ENCODE data around the gene TAAR1.
"Not testable (repeated sequence)": the region's sequence is repeated elsewhere in the genome, so short reads cannot be mapped to it uniquely, and the experiment has no call there.

The TAAR1 gene, protein sequence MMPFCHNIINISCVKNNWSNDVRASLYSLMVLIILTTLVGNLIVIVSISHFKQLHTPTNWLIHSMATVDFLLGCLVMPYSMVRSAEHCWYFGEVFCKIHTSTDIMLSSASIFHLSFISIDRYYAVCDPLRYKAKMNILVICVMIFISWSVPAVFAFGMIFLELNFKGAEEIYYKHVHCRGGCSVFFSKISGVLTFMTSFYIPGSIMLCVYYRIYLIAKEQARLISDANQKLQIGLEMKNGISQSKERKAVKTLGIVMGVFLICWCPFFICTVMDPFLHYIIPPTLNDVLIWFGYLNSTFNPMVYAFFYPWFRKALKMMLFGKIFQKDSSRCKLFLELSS

DNA sequence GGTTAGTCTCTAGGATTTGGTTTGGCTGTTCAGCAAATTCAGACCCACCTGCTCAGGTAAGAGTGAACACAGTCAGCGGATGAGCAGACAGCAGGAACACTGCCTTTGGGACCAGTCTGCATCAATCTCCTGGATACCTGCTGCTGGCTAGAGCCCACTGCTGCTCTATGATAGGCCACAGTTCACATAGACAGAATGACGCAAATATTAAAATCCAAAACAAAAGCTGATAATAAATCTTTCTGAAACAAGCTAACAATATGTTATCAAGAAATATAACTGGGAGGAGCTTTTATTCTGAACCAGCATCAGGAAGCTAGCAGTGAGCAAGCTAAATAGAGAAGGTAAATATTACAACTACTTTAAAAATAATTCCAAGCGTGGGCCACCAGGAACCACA, at the start of gene TAAR1:
TAAR1 (minus strand) TSS at position 101 of the 400 bp plus-strand sequence. CDS start 13,179 bp downstream, outside the sequence.
- no peak for DNase-seq

DNA sequence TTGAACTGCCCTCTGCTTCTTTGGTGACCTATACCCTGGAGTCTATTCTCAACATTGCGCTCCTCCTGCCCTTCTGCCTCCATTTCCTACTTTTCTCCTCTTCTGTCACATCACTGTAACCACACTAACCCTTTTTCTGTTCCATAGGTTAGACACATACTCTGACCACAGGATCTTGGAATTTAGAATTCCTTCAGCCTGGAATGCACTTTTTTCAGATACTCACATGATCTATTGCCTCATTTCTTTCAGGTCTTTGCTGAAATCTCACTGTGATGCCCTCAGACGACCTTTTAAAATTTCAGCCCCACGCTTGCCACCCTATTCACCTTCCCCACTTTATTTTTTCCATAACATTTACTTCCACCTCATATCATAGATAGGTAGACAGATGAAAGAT, 49.8 kb upstream of the TAAR1 start:
- DNase-seq: no peak

DNA sequence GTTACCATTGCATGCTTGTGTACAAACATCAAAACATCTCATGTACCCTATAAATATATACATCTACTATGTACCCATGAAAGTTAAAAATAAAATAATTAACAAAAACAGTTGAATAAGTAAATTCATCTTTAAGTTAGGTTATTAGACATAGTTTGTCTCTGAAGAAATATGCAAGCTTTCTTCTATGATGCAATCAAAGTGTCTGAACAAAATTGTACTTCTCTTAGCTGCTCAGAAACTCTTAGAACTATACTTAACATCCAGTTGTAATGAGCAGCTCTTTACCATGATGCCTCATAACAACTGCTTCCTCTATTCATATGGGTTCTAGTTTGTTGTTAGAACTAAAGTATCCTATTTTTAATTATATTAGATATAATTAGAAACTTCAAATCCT, 49.0 kb upstream of the TAAR1 start:
- no peak for DNase-seq

DNA sequence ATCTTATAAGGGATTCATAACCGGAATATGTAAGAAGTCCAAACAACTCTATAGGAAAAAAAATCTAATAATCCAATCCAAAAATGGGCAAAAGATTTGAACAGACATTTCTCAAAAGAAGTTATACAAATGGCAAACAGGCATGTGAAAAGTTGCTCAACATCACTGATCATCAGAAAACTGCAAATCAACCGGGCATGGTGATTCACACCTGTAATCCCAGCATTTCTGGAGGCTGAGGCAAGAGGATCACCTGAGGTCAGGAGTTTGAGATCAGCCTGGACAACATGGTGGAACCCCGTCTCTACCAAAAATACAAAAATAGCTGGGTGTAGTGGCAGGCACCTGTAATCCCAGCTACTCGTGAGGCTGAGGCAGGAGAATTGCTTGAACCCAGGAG, 47.8 kb upstream of the TAAR1 start:
- DNase-seq: not testable (repeated sequence)

DNA sequence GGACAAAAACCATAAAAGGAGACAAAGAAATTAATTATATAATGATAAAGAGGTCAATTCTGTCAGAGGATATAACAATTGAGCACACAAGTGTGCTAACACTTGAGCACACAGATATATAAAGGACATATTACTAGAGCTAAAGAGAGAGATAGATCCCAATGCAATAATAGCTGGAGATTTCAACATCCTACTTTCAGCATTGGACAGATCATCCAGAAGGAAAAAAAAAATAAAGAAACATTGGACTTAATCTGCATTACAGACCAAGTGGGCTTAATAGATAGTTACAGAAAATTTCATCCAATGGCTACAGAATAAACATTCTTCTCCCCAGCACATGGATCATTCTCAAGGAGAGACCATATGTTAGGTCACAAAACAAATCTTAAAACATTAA, 45.0 kb upstream of the TAAR1 start:
- no peak for DNase-seq

DNA sequence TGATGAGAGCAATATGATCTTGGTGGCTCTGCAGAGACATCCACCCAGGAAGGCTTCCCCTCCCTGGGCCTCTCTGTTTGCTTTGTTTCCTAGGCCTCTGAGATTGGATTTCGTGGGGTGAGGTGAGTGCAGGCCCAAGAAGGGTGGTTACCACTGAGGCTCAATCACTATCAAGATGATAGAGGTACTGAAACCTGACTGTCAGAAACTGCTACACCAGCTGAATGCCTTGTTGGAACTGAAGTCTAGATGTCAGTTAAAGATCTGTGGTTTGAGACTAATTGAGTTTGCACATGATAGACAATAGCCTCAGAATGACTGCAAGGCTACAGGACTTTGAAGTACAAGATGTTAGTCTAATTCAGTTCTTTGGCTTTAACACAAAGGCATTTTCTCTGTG, 39.6 kb upstream of the TAAR1 start:
- DNase-seq: no peak

DNA sequence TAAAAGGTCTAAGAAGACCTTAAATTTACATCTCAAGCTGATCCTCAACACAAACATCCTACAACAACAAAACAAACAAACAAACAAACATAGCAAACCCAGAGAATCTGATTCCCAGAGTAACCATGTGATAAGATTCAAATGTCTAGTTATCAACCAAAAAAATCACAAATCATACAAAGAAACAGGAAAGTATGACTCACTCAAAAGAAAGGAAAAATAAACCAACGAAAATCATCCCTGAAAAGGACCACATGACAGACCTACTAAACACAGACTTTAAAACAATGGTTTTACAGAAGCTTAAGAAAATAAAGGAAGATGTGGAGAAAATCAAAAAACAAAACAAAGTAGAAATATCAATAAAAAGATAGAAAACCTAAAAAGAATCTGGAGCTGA, 36.8 kb upstream of the TAAR1 start:
- DNase-seq: no peak

DNA sequence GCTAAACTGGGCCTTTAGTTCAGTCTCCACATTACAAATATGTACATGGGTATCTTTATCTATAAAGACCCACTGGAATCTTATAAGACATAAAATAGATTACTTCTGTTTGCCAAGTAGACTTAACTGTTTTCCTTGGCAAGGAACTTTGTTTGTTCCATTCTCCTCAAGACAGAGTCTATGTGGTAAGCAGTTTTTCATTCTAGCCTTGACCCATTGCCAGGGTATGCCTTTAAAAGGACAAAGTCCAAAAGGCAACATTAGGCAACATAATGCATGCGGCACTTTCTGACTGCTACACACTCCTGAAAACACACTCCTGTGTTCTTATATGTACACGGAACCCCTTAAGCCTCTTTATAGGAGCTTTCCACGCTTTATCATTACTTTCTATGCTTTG, 34.5 kb upstream of the TAAR1 start:
- no peak for DNase-seq

DNA sequence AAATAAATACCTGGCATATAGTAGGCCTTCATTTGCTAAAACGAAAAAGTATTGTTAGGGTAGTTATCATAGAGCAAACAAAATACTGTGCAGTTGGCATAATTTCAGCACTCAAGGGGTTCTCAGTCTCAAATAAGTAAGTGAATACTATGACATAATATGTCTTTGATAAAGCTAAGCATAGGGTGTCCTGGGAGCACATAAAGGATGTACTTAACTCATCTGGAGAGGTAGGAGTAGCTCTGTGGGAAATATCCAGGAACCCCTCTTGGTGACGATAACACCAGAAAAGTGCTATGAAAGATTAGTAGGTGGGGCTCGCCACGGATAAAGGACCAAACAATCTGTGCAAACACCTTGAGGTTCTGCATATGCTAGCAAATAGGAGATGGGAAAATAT, 31.7 kb upstream of the TAAR1 start:
- DNase-seq: no peak

DNA sequence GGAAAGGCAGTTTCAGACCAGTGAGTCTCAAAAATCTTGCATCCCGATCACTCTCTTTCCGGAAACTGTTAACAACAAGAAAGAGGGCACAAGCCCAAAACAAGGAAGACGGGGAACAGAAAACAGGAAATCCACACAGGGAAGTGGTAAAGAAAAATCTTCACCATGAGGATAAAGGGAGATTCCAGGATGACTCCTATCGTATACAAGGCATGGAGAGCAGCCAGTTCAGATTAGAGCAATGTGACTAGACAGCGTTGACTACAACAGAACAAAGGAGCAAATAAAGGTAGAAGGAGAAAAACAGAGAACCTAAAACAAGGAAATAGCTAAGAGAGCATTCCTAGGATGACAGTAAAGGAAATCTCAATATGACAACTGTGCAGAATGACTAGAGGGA, 28.3 kb upstream of the TAAR1 start:
- DNase-seq: no peak

DNA sequence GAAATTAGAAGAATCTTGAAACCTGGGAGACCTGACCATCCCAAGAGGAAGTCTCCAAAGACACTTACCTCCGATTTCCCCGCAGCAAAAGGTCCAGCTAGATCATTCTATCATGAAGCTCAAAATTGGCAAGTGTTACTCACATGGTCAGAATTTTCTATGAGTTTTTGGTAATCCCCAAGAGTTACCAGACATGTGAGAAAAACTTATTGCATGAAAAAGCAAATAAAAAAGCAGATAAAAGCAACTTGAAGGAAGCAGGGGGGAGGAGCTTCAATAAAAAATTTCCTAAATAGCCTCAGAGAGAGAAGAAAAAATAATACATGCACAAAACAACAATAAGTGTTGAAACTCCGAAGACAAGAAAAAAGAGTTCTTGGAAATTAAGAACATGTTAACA, 27.5 kb upstream of the TAAR1 start:
- DNase-seq: no peak

DNA sequence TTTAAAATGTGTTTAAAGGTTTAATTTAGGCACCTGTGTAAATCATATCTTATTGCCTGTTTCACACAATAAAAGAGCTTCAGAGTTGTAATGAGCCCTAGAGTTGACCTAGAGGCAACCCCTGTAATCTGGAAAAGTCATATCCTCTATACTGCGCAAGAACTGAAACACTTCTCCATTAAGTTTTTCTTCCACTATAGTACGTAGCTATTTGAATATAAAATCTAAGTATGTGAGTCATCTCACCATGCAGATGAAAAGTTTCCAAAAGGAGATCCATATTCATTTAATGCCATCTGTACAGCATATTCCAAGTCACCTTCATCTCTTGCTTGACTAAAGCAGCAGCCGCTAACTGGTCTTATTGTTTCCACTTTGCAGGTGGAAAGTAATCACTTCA, 26.0 kb upstream of the TAAR1 start:
- no peak for DNase-seq

DNA sequence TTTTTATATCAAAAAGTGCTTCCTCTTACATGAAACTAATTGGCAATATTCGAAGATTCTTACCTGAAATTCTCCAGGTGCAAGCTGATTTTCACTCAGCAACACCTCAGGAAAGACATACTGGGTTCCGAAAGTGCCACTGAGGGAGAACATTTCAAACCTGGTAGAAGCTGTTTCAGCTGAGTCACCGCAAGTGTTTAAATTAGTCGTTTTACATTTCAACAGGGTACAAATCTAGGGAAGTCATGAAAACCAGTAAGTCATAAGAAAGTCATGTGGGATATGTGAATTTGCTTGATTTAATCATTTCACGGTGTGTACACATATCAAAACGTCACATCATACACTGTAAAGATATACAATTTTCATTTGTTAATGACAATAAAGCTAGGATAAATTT, 25.3 kb upstream of the TAAR1 start:
- DNase-seq: no peak

DNA sequence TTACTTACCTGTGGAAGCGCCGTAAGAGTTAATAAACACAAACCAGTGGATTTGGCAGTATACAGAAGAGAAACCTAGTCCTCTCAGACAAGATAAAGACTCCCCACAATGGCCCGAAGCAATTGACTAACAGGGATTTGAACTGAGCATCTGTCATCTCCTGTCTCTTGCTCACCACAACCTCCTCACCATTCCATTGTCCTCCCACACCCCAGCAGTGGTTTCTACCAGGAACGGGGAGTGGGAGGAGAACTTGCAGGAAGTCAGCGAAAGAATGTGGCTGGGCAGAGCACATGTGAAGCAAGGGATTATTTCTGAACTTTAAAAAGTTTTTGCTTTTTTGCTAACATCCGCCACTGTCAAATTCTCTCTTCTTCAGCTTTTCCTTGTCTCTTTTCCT, 24.6 kb upstream of the TAAR1 start:
- no peak for DNase-seq

DNA sequence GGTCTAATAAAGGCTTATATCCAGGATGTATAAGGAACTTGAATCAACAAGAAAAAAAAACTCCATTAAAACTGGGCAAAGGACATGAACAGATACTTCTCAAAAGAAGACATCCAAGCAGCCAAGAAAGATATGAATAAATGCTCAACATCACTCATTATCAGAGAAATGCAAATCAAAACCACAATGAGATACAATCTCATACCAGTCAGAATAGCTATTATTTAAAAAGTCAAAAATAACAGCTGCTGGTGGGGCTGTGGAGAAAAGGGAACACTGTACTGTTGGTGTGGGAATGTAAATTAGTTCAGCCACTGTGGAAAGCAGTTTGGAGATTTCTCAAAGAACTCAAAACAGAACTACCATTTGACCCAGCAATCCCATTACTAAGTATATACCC, 20.1 kb upstream of the TAAR1 start:
- DNase-seq: not testable (repeated sequence)

DNA sequence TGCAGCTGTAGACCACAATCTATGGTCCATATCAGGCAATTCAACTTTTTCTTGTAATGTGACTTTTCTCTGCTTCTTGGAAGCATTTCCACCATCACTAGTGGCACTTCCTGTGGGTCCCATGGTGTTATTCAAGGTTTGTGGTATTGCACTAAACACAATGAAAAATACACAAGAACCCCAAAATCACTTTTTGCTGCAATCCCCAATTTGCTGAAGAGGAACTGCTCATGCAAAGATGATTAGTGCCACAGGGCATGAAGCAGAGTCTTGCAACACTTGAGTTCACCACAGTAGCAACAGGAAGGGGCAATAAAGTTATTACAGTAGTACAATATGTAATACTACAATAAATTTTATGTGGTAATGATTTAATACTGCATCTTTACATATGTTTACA, 16.8 kb upstream of the TAAR1 start:
- no peak for DNase-seq

DNA sequence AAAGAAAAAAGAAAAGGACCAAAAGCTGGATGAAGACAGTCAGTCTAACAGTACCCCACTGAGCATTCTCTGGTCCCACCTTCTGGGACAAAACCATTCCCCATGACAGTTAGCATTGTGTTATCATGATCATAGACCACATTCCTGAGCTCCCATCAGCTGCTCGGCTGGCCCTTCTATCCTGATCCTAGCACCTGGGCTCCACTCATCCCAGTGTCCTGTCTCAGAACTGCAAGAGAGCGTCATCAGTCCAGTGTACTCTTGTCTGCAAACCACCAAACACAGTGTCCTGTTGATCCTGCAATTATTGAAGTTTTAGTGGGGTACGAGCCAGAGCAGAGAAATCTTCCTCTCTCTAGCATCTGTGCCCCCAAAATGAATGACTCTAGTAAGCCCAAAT, 16.0 kb upstream of the TAAR1 start:
- no peak for DNase-seq

DNA sequence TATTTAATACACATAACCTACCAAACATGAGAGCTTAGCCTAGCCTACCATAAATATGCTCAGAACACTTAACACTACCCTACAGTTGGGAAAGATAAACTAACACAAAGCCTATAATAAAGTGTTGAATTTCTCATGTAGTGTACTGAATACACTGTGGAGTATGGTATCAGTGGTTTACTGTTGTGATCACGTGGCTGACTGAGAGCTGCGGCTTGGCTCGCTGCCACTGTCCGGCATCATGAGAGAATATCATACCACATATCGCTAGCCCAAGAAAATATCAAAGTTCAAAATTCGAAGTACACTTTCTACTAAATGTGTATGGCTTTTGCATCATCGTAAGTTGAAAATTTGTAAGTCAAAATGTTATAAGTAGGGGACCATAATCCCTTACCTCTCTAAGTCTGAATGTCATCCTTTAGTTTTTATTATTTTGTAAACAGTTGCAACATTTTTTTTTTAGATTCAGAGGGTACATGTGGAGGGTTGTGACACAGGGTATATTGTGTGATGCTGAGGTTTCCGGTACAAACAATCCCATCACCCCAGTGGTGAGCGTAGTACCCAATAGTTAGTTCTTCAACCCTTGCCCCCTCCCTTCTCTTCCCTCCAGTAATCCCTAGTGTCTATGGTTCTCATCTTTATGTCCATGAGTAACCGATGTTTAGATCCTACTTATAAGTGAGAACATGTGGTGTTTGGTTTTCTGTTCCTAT, 14.6 kb upstream of the TAAR1 start:
- DNase-seq: no peak

DNA sequence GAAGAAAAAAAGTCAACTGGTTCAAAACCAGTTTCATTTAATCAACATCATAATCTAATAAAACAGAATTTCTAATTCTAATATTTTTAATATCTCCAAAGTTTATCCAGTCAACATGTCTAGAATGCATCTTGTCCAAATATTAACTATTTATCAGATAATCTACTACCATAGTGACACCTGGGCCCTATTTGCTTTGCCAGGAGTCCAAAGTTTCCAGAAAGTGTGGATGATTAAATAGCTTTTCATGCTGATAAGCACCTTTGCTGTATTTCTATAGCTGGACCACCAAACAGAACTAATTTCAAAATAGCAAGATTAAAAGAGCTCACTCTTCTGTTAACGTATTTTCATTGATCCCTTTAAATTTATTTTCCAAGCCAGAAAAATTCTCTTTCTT, 12.3 kb upstream of the TAAR1 start:
- no peak for DNase-seq

DNA sequence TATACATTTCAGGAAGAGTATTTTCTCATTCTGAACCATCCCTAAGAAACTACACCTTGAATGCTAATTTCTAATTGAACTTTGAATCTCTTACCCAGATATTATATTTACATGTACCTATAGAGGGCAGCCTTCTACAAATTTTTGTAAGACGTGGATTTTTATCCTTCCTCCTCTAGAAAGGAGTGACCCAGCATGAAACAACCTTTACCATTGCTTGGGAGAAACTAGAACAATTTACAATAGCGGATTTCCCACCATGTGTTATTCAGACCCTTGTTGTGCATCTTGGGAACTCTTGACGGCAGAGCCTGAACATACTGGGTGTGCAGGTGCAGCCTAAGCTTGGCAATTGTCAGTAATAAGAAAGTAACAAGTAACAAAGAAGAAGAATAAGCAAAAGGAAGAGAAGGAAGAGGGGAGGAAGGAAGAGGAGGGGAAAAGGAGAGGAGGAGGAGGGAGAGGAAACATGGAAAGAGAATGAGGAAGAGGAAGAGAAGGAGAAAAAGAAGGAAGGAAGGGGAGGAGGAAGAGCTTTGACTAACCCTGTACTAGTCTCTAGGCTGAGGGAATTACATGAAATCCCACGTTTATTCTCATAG, 10.8 kb upstream of the TAAR1 start:
- DNase-seq: peak; percentile 41

DNA sequence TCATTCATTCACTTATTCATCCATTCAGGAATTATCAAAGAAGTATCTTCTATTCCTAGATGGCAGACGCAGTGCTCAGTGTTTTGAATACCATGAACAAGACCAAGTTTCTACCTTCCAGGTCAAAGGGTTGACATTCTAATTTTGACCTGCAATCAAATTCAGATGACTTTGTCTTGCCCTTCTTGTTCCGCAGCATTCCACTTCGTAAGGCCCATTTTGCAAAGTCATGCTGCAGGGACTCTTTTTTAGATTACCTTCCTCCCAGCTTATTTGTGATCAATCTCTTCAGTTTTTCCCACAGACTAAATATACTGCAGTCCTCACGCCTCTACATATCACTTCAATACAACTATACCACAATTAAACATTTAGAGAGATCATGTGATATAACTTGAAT, 7.1 kb upstream of the TAAR1 start:
- DNase-seq: no peak

DNA sequence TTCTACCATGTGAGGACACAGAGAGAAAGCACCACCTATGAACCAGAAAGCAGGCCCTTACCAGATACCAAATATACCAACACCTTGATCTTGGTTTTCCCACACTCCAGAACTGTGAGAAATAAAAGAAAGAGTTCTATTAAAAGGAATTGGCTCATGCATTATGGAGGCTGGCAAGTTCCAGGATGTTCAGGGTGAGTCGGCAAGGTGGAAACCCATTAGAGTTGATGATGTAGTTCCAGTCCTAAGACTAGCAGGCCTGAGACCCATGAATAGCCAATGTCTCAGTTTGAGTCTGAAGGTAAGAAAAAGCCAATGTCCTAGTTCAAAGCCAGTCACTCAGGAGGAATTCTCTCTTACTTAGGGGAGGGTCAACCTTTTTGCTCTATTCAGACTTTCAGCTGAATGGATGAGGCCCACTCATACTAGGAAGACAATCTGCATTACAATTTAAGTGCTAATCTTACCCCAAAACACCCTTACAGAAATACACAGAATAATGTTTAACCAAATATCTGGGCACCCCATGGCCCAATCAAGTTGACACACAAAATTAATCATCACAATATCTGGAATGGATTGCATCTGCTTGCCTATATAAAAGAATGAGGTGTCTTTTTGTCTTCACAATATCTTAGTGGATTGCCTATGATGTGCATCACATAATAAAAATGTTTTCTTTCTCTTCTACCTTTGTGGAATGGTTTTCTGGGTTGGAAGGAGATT, 5.5 kb upstream of the TAAR1 start:
- no peak for DNase-seq

DNA sequence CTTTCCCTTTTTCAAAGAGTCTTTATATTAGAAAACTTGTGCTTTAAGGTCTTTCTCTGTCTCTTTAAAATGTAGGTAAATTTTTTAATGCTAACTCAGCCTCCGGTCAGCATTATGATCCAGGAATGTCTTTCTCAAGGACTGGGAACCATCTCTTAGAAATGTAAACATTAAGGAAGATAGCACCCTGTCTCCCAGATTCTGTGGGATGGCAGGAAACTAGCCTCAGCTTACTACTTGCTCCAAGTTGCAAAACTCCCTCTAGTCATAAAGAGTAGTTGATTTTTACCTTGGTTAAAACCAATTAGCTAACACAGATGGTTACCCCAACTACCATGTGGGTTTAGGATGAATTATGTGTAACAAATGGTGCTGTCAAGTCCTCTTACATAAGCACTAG, 4.7 kb upstream of the TAAR1 start:
- DNase-seq: no peak

DNA sequence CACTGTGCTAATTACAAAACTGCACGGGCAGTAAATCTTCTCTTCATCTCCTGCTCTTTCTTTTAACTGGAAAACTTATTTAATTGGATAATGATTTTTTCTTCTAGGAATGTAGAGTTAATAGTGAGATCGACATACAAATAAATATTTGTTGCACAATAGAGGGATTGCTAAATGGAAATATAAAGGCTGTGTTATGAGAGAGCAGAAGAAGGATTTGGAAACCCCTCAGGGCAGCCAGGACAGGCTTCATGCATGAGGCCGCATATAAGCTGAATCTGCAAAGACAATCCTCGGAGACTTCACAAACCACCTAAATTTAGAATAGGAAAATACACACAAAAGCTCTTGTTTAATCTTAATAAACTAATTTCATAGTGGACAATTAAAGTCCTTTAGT, 2.9 kb upstream of the TAAR1 start:
- no peak for DNase-seq
